Spleen (tissue), 11 donors: ENCODE results near the gene CHRM5. TPM values are rescaled to one million over a fixed set of nuclear protein-coding genes. Genes with fewer than 3 reads are reported as not detected.

Experiments used
- DNase-seq: peaks from one replicate; pipeline ENCODE4 v3.0.0-alpha.2; 2020
- H3K27ac ChIP-seq, 8 donors: fragments of 200-600 bp; sonication (generic) in 7 of 8; 1 replicate in 4 of 8; 2 replicates in 4 of 8; pipeline versions ENCODE4 v1.5.0 to v1.8.0; 2016 to 2021; ENCODE audit warnings: inconsistent platforms in 4 of 8, mild to moderate bottlenecking in 4 of 8, moderate library complexity in 1 of 8
- H3K27me3 ChIP-seq, 7 donors: fragments of 200-600 bp; sonication (generic) in 6 of 7; replicated peaks in 1 of 7; 1 replicate in 4 of 7; 2 replicates in 3 of 7; pipeline versions ENCODE4 v1.5.0 to v1.8.0; 2016 to 2021; ENCODE audit warnings: inconsistent platforms in 3 of 7, mild to moderate bottlenecking in 1 of 7
- H3K36me3 ChIP-seq, 6 donors: fragments of 200-600 bp; sonication (generic) in 5 of 6; 1 replicate in 4 of 6; 2 replicates in 2 of 6; pipeline versions ENCODE4 v1.5.0 to v1.8.0; 2016 to 2021; ENCODE audit warnings: inconsistent platforms in 2 of 6
- H3K4me1 ChIP-seq, 6 donors: fragments of 200-600 bp; sonication (generic) in 5 of 6; 1 replicate in 3 of 6; 2 replicates in 3 of 6; pipeline versions ENCODE4 v1.5.0 to v1.8.0; 2016 to 2021; ENCODE audit warnings: inconsistent platforms in 3 of 6
- H3K4me3 ChIP-seq, 8 donors: fragments of 200-600 bp; sonication (generic) in 7 of 8; 1 replicate in 4 of 8; 2 replicates in 4 of 8; pipeline versions ENCODE4 v1.5.0 to v1.8.0; 2016 to 2021; ENCODE audit warnings: inconsistent platforms in 4 of 8, mild to moderate bottlenecking in 4 of 8, moderate library complexity in 2 of 8
- H3K9me3 ChIP-seq, 8 donors: fragments of 200-600 bp; sonication (generic) in 7 of 8; 1 replicate in 4 of 8; 2 replicates in 4 of 8; pipeline versions ENCODE4 v1.5.0 to v1.8.0; 2016 to 2021; ENCODE audit warnings: inconsistent platforms in 4 of 8
- CTCF ChIP-seq, 11 experiments: fragments of 200-600 bp in 7 of 11; fragments of 450-650 bp in 4 of 11; sonication (generic) in 4 of 11; IDR thresholded peaks in 8 of 11; conservative IDR thresholded peaks in 3 of 11; 1 replicate in 7 of 11; 2 replicates in 4 of 11; pipeline versions ENCODE4 v1.4.0 to v1.8.0; 2016 to 2021; ENCODE audit warnings: antibody characterized with exemption in 11 of 11, inconsistent platforms in 4 of 11, mild to moderate bottlenecking in 1 of 11
- POLR2A ChIP-seq, 3 donors: fragments of 450-650 bp; IDR thresholded peaks; one replicate each; pipeline ENCODE4 v1.5.1; 2017; ENCODE audit warnings: antibody characterized with exemption in 3 of 3, mild to moderate bottlenecking in 1 of 3
- POLR2AphosphoS5 ChIP-seq, 3 donors: sonication (generic); formaldehyde crosslinking; IDR thresholded peaks; one replicate each; pipeline ENCODE4 v1.5.1; 2017; ENCODE audit warnings: antibody characterized with exemption in 3 of 3
- WGBS, 5 donors: extraction: QIAGEN DNeasy Blood & Tissue Kit in 3 of 5; methylation state at CpG; one replicate each; pipeline versions ENCODE4 v1.1.5 to v1.1.7; 2013 to 2018; 5-methylcytosine and 5-hydroxymethylcytosine counted together
- intact Hi-C: fragments of 100-400 bp; cut with DNase I; formaldehyde crosslinking; loops from one replicate; pipeline ENCODE4 v1.15.0; 2023; ENCODE audit warnings: low total_unique reads
- polyA plus RNA-seq, 3 donors: library from polyadenylated mRNA; stranded (reverse); fragments of 200-250 nt; gene quantifications; one replicate each; pipeline ENCODE4 v1.2.1, GENCODE V29; 2013
- total RNA-seq, 7 donors: library from RNA; depleted of rRNA in 3 of 7; stranded (reverse); fragments of >200 nt in 3 of 7; fragmentation: NEBNext Ultra II Directional in 4 of 7; extraction: Animal tissue kit (Norgen Biotek cat#: 25700) in 4 of 7; gene quantifications; one replicate each; pipeline versions ENCODE4 v1.1.0 to v1.2.1, GENCODE V29; 2016 to 2021
- donor health status: healthy with polysubstance abuse.
- donor health status: DM: no; HTN: no; CAD: no; lungs with moderate emphysema.
- donor health status: DM: no; HTN: no; CAD: no.
- donor health status: Bipolar disorder and iron deficiency.
- donor health status: healthy.
- donor health status: DM: no; HTN: no; CAD: no.
- donor health status: DM: yes; HTN: yes; CAD: no.

The CHRM5 gene
- total and polyA plus RNA-seq, 10 donors, result 0.03 TPM; not detected in 9

DNA sequence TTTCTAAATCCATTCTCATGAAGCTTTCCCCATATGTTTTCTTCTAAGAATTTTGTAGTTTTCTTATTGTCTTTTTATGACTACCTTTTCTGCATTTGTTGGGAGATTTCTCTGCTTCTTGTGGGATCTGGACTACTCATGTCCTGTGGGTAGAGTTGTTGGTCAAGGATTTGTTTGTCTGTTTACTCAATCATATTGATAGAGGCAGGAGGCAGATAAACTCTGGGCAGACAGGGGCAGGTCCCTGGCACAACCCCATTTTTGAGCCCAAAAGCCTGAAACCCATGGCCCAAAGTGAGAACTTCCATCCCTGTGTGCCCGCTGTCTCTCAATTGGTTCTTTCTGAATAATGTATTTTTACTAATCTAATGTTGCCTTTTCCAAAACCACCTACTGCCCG, 145.9 kb downstream of the CHRM5 start:
- peaks cover 0 to 47% (median 7%) of the 10 kb centered on the region in 7 donors for H3K27me3 ChIP-seq
- no peak for DNase-seq
- TF ChIP-seq POLR2AphosphoS5 (IDR thresholded peaks at IDR 0.05) (no peak), CTCF (IDR thresholded peaks at IDR 0.05 in 8 of 11, conservative IDR thresholded peaks at IDR 0.05 in 3 of 11) (no peak), POLR2A (IDR thresholded peaks at IDR 0.05) (no peak)
- H3K36me3 ChIP-seq, result no peaks in the 10 kb centered on the region
- no peak overlapping the region for H3K4me3 ChIP-seq
- H3K9me3 ChIP-seq, result no peaks in the 10 kb centered on the region
- H3K27ac ChIP-seq, result no peak overlapping the region
- no peaks in the 10 kb centered on the region for H3K4me1 ChIP-seq
- intact Hi-C loops, result no loop called here
- 44 to 85% (median 50%) methylated on average over 2 of the region's 2 CpGs for WGBS, 5 donors

DNA sequence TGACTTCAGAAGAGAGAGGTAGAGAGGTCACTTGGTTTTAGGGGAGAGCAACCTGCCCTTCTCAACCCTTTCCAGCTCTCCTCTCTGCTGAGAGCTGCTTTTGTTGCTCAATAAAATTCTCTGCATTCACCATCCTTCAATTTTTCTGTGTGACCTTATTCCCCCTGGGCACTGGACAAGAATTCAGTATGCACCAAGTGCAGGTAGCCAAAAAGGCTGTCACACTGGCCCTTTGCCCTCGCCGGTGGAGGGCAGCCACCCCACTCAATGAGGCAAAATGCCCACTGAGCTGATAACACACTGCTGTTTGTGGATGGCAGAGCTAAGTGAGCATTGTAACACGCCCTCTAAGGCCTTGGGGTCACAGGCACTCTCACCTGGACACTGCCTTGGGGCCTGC, 146.4 kb downstream of the CHRM5 start:
- Histone ChIP-seq H3K27ac (no peak overlapping the region), H3K27me3 (peaks cover 0 to 48% (median 7%) of the 10 kb centered on the region in 7 donors), H3K9me3 (no peaks in the 10 kb centered on the region), H3K36me3 (no peaks in the 10 kb centered on the region), H3K4me1 (no peaks in the 10 kb centered on the region), H3K4me3 (no peak overlapping the region)
- 82 to 89% (median 86%) methylated on average over 3 of the region's 3 CpGs; no CpG with 5 or more reads in 1 of the 5 donors for WGBS, 5 donors
- DNase-seq, result no peak
- TF ChIP-seq CTCF (IDR thresholded peaks at IDR 0.05 in 8 of 11, conservative IDR thresholded peaks at IDR 0.05 in 3 of 11) (no peak), POLR2AphosphoS5 (IDR thresholded peaks at IDR 0.05) (no peak), POLR2A (IDR thresholded peaks at IDR 0.05) (no peak)
- intact Hi-C loops, result no loop called here

GRCh38 chr15:34116620-34117019, 148.3 kb downstream of the CHRM5 start:
- Histone ChIP-seq H3K4me3 (no peak overlapping the region), H3K27ac (no peak overlapping the region), H3K27me3 (peaks cover 0 to 52% (median 7%) of the 10 kb centered on the region in 7 donors), H3K36me3 (no peaks in the 10 kb centered on the region), H3K4me1 (no peaks in the 10 kb centered on the region), H3K9me3 (no peaks in the 10 kb centered on the region)
- no peak for DNase-seq
- no peak for TF ChIP-seq CTCF (IDR thresholded peaks at IDR 0.05 in 8 of 11, conservative IDR thresholded peaks at IDR 0.05 in 3 of 11)
- TF ChIP-seq POLR2A (IDR thresholded peaks at IDR 0.05), result no peak
- TF ChIP-seq POLR2AphosphoS5 (IDR thresholded peaks at IDR 0.05), result no peak
- intact Hi-C loops, result no loop called here
- 83 to 94% (median 92%) methylated on average over 2 of the region's 2 CpGs for WGBS, 5 donors

Other genes with a start within 250 kb of the CHRM5 start
- 10 to 100 TPM in 3 of 7 donors, 1 to 10 TPM in 4; 5.0 to 14.1 (median 9.7) TPM for gene AVEN, start 70.7 kb downstream of the CHRM5 start, total RNA-seq
- gene AVEN, start 70.7 kb downstream of the CHRM5 start, polyA plus RNA-seq, result 1 to 10 TPM; 5.1 to 9.1 (median 8.5) TPM
- 10 to 100 TPM; 27.1 to 44.6 (median 39.4) TPM for gene EMC7, start 133.4 kb downstream of the CHRM5 start, total RNA-seq
- gene EMC7, start 133.4 kb downstream of the CHRM5 start, polyA plus RNA-seq, result 10 to 100 TPM; 34.5 to 47.5 (median 39.5) TPM
- 1 to 10 TPM; 1.4 to 3.1 (median 2.2) TPM for gene PGBD4, start 133.6 kb downstream of the CHRM5 start, total RNA-seq
- 1 to 10 TPM; 1.6 to 1.7 (median 1.7) TPM for gene PGBD4, start 133.6 kb downstream of the CHRM5 start, polyA plus RNA-seq
- gene KATNBL1, start 241.6 kb downstream of the CHRM5 start, total RNA-seq, result 10 to 100 TPM; 40.2 to 86.3 (median 52.4) TPM
- 10 to 100 TPM; 18.4 to 21.0 (median 18.7) TPM for gene KATNBL1, start 241.6 kb downstream of the CHRM5 start, polyA plus RNA-seq